HepG2 (cell line): ENCODE measurements around the gene THSD8. TPM values are rescaled to one million over a fixed set of nuclear protein-coding genes. Genes with fewer than 3 reads are reported as not detected.

Source experiments
- CBX5 ChIP-seq: sonication (generic); formaldehyde crosslinking; IDR thresholded peaks from 2 replicates; pipeline ENCODE4 v1.4.0; 2020; ENCODE audit warnings: missing genetic modification reagents, borderline replicate concordance
- CHD4 ChIP-seq: fragments of 200-600 bp; sonication (generic); IDR thresholded peaks from 2 replicates; pipeline ENCODE4 v1.7.0; 2017; ENCODE audit warnings: mild to moderate bottlenecking, low read length, borderline replicate concordance
- DBP ChIP-seq: sonication (generic); formaldehyde crosslinking; IDR thresholded peaks from 2 replicates; pipeline ENCODE4 v1.4.0; 2020; ENCODE audit warnings: missing genetic modification reagents; ENCODE audit errors: not compliant biosample characterization
- HOXA9 ChIP-seq: sonication (generic); formaldehyde crosslinking; IDR thresholded peaks from 2 replicates; pipeline ENCODE4 v1.8.1; 2022; ENCODE audit warnings: missing genetic modification reagents, mild to moderate bottlenecking, moderate library complexity, borderline replicate concordance
- IRX3 ChIP-seq: sonication (generic); formaldehyde crosslinking; IDR thresholded peaks from 2 replicates; pipeline ENCODE4 v1.8.1; 2023; ENCODE audit warnings: mild to moderate bottlenecking, low read depth, missing genetic modification reagents, borderline replicate concordance
- NFIC ChIP-seq: IDR thresholded peaks from 2 replicates; pipeline ENCODE4 v1.6.1; 2012; ENCODE audit warnings: mild to moderate bottlenecking, low read length, inconsistent platforms
- RELA ChIP-seq: sonication (generic); formaldehyde crosslinking; IDR thresholded peaks from 2 replicates; pipeline ENCODE4 v1.4.0; 2020; ENCODE audit warnings: missing genetic modification reagents
- SALL1 ChIP-seq: sonication (generic); formaldehyde crosslinking; IDR thresholded peaks from 2 replicates; pipeline ENCODE4 v1.8.0; 2022; ENCODE audit warnings: mild to moderate bottlenecking, missing genetic modification reagents
- SMC3 ChIP-seq: IDR thresholded peaks from 2 replicates; pipeline ENCODE4 v1.6.1; 2011; ENCODE audit warnings: low read length, improper control_type of control experiment
- ZBTB10 ChIP-seq: sonication (generic); formaldehyde crosslinking; IDR thresholded peaks from 2 replicates; pipeline ENCODE4 v1.4.0; 2020; ENCODE audit warnings: missing genetic modification reagents, borderline replicate concordance
- ZBTB4 ChIP-seq: sonication (generic); formaldehyde crosslinking; IDR thresholded peaks from 2 replicates; pipeline ENCODE4 v1.4.0; 2020; ENCODE audit warnings: missing genetic modification reagents, mild to moderate bottlenecking, borderline replicate concordance
- ZNF577 ChIP-seq: sonication (generic); formaldehyde crosslinking; IDR thresholded peaks from 2 replicates; pipeline ENCODE4 v1.4.0; 2020; ENCODE audit warnings: mild to moderate bottlenecking, low read depth, missing genetic modification reagents, borderline replicate concordance
- ZNF605 ChIP-seq: sonication (generic); formaldehyde crosslinking; IDR thresholded peaks from 2 replicates; pipeline ENCODE4 v1.8.0; 2022; ENCODE audit warnings: mild to moderate bottlenecking, missing genetic modification reagents
- ZNF674 ChIP-seq: sonication (generic); formaldehyde crosslinking; IDR thresholded peaks from 2 replicates; pipeline ENCODE4 v1.5.0; 2020; ENCODE audit warnings: low read depth, mild to moderate bottlenecking, missing genetic modification reagents
- ZSCAN22 ChIP-seq: sonication (generic); formaldehyde crosslinking; IDR thresholded peaks from 2 replicates; pipeline ENCODE4 v1.4.0; 2020; ENCODE audit warnings: mild to moderate bottlenecking, missing genetic modification reagents
- polyA plus RNA-seq, 8 experiments: library from polyadenylated mRNA; depleted of rRNA in 3 of 8; stranded (reverse) in 7 of 8; unstranded in 1 of 8; fragments of >200 nt; fragmentation: Illumina TruSeq in 4 of 8; extraction: Trizol in 4 of 8; gene quantifications; 2 replicates each; pipeline versions ENCODE4 v1.2.1 to v1.2.3, GENCODE V29; 2011 to 2016; ENCODE audit warnings: low read depth in 4 of 8, missing spikeins in 1 of 8, mixed read lengths in 1 of 8; ENCODE audit not compliant: insufficient read depth in 1 of 8
- total RNA-seq, 5 experiments: library from RNA; depleted of rRNA; stranded (reverse); fragments of >200 nt; fragmentation: Illumina TruSeq; extraction: Trizol; gene quantifications; 2 replicates each; pipeline ENCODE4 v1.2.3, GENCODE V29; 2016; ENCODE audit warnings: low read depth in 1 of 5
- TF ChIP-seq, protein P1 (sequence below): IDR thresholded peaks from 2 replicates; pipeline ENCODE4 v1.6.1; 2016

Gene THSD8
- total and polyA plus RNA-seq, 2 of the 13 experiments (the other 11 are each of a cell fraction or from before 2014, with no cell fraction given): 4.8 to 14.9 TPM

- no peak for TF ChIP-seq CHD4
- peak; percentile 99 for TF ChIP-seq SMC3
- TF ChIP-seq ZNF605 (CRISPR knock-in tag): peak; percentile 67; the same call in 1 of the 2 replicates
- no peak; the same call in 1 of the 2 replicates for TF ChIP-seq ZBTB4 (CRISPR knock-in tag)
- no peak for TF ChIP-seq ZNF577 (CRISPR knock-in tag)
- no peak for TF ChIP-seq HOXA9 (CRISPR knock-in tag)
- TF ChIP-seq ZNF674: no peak
- TF ChIP-seq IRX3 (CRISPR knock-in tag): no peak
- TF ChIP-seq, protein P1, sequence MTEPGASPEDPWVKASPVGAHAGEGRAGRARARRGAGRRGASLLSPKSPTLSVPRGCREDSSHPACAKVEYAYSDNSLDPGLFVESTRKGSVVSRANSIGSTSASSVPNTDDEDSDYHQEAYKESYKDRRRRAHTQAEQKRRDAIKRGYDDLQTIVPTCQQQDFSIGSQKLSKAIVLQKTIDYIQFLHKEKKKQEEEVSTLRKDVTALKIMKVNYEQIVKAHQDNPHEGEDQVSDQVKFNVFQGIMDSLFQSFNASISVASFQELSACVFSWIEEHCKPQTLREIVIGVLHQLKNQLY (CRISPR knock-in tag): no peak
- peak; percentile 79 for TF ChIP-seq RELA
- no peak for TF ChIP-seq ZBTB10 (CRISPR knock-in tag)
- no peak for TF ChIP-seq DBP (CRISPR knock-in tag)
- TF ChIP-seq CBX5 (CRISPR knock-in tag): peak; percentile 80; the same call in 1 of the 2 replicates
- no peak for TF ChIP-seq ZSCAN22
- 0 out of 2 replicates have a peak, but pooled peaks have one; percentile 11 for TF ChIP-seq SALL1
- no peak for TF ChIP-seq NFIC
These were observed 5.5 kb upstream of the THSD8 start (continued) for GRCh38 chr19:12796146-12797071.
